Right ventricle myocardium inferior (tissue), 1 donor: ENCODE measurements around the gene SPRR2G. TPM values are rescaled to one million over a fixed set of nuclear protein-coding genes. Genes with fewer than 3 reads are reported as not detected.
"Not testable (repeated sequence)": the region's sequence is repeated elsewhere in the genome, so short reads cannot be mapped to it uniquely, and the experiment has no call there.

ENCODE experiments used
- ATAC-seq: fragments of 200-7000 bp; cut with Tn5 transposase; one replicate; pipeline ENCODE4 v1.9.1; 2020; ENCODE audit warnings: mild to moderate bottlenecking, moderate library complexity
- DNase-seq: peaks from one replicate; pipeline ENCODE4 v3.0.0; 2021; ENCODE audit errors: missing footprints
- intact Hi-C: fragments of 100-400 bp; cut with DNase I; formaldehyde crosslinking; loops from one replicate; pipeline ENCODE4 v1.11.0; 2022
- total RNA-seq: library from RNA; stranded (reverse); fragmentation: NEBNext Ultra II Directional; extraction: Animal tissue kit (Norgen Biotek cat#: 25700); gene quantifications from one replicate; pipeline ENCODE4 v1.2.1, GENCODE V29; 2021
- donor health status: DM: no; HTN: yes; CAD: no; lungs with severe emphysema.

SPRR2G gene
- total RNA-seq, 1 donor from 2014 or later = not detected

DNA sequence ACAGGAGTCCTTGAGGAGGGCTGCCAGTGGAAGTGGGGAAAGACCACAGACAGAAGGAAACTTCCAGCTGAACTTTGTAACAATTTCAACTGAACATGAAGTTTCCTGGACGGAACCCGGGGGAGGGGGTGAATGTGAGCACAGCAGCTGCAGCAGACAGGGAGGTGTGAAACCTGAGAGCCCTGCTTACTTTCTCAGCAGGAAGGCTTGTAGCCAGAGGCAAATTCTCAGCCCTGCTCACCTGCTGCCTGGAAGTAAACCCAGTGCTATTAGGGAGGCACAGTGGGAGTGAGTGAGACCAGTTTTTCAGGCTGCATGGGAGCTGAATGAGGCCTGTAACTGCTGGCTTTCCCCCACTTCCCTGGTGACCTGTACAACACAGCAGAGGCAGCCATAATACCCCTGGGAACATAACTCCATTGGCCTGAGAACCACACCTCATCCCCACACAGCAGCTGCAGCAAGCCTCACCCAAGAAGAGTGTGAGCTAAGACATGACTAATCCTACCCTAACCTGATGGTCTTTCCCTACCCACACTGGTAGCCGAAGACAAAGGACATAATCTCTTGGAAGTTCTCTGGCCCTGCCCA is 27.8 kb downstream of the SPRR2G start:
- intact Hi-C loops = no loop called here
- ATAC-seq (no peak), DNase-seq (no peak)

DNA sequence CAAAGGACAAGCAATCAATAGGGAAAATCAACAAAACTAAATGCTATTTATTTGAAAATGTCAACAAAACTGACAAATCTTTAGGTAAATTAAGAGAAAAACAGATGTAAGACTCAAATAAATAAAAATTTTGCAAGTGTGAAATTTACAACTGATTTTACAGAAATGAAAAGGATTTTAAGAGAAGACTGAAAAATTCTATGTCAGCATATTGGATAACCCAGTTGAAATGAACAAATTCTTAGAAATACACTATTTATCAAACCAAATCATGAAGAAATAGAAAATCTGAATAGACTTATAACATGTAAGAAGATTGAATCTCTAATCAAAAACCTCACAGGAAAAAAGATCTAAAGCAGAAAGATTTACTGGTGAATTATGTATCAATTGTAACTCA is 29.7 kb downstream of the SPRR2G start:
- DNase-seq (no peak), ATAC-seq (no peak)
- intact Hi-C loops = no loop called here

DNA sequence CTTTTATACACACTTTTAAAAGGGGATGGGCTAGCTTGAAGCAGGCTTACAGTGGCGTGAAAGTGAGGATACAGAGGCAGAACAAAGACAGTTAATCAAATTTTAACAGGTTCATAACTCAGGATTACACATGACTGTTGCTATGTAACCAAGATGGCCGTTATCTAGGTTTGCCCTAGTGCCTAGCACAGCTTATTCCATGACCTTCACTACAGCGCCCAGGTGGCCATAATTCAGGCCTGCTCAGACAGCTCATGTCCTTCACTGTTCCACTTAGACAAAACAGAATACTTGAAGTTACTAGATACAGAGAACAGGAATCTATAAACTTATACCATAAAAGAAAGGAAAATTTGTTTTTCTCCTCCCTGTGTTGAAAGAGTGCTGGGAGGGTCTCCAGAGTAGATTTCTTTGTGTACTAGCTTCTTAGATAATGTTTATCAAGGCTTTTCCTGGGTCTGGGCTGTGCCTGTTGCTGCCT is 31.2 kb downstream of the SPRR2G start:
- DNase-seq = no peak
- intact Hi-C loops = no loop called here
- no peak for ATAC-seq

DNA sequence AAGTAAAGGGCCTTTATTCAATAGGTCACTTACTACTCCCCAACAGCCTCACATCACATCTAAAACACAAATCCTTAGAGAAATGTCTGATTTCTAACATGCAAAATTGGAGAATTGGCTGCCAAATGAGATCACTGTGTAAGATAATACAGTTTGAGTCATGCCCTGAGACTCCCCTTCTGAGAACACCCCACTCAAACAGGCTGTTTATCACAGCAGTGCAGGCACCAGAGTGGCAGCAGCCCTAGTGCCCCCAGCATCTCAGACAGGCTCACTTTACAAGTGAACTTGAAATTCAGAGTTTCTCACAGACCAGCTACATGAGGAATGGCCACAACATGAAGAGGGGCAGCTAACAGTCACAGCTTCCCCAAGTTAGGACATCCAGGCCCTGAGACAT is 35.4 kb downstream of the SPRR2G start:
- DNase-seq, ATAC-seq, intact Hi-C loops: not testable (repeated sequence)

DNA sequence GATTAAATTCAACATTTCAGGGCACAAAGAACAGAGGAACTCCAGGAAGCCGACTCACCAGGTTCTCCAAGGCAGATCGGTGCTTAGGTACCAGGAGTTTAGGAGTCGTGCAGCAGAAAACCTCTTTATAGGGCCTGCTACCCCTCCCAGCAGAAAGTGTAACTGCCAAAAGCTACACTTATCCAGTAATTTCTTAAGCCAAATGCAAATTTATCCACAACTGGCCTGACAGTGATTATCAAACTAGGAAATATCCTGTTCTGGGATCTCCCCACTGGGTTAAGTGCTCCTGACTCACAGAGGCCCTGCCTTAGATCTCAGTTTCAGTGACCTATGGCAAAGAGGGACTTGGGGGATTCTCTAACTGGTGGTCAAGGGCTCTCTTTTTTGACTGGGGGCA is 37.3 kb downstream of the SPRR2G start, which contains the start of gene SPRR2F:
TSS of gene SPRR2F (minus strand) at position 101 of the 400 bp plus-strand sequence. CDS start 783 bp downstream, outside the sequence.
- no peak for DNase-seq
- no peak for ATAC-seq
- intact Hi-C loops = no loop called here

DNA sequence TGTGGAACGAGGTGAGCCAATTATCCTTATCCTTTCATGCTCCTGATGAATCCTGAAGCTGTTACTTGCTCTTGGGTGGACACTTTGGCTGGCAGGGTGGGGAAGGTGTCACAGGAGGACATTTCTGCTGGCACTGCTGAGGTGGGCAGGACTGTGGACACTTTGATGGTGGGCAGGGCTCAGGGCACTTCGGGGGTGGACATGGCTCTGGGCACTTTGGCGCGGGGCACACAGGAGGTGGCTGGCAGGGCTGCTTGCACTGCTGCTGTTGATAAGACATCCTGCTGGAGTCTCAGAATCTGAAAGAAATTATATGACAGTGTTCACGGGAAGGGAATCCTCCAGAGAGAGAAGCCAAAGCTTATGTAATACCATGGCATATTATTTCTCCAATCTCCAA is 38.2 kb downstream of the SPRR2G start:
- ATAC-seq, intact Hi-C loops, DNase-seq: not testable (repeated sequence)

DNA sequence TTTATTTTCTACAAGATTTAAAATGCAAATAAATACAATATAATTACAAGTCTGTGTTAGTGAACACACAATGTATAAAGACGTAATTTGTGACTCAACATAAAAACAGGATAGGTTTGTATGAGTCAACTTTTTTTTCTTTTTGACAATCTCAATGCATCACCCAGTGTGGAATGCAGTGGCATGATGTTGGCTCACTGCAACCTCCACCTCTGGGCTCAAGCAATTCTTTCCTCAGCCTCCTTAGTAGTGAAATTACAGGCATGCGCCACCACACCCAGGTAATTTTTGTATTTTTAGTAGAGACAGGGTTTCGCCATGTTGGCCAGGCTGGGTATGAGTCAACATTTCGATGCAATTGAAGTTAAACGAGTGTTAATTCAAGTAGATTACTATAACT is 50.4 kb downstream of the SPRR2G start:
- ATAC-seq (no peak), DNase-seq (no peak)
- intact Hi-C loops = no loop called here

Other genes with a start within 250 kb of the SPRR2G start
- gene IVL, start 242.3 kb downstream of the SPRR2G start, total RNA-seq = not detected
- gene SPRR5, start 203.7 kb downstream of the SPRR2G start, total RNA-seq = not detected
- gene SPRR4, start 180.2 kb downstream of the SPRR2G start, total RNA-seq = not detected
- not detected for gene SPRR1A, start 166.8 kb downstream of the SPRR2G start, total RNA-seq
- not detected for gene SPRR3, start 149.1 kb downstream of the SPRR2G start, total RNA-seq
- not detected for gene SPRR1B, start 119.7 kb downstream of the SPRR2G start, total RNA-seq
- gene SPRR2D, start 109.8 kb downstream of the SPRR2G start, total RNA-seq = not detected
- not detected for gene SPRR2A, start 93.4 kb downstream of the SPRR2G start, total RNA-seq
- gene SPRR2B, start 79.3 kb downstream of the SPRR2G start, total RNA-seq = not detected
- gene SPRR2E, start 56.4 kb downstream of the SPRR2G start, total RNA-seq = not detected
- gene SPRR2F, start 37.4 kb downstream of the SPRR2G start, total RNA-seq = not detected
- gene LELP1, start 52.5 kb upstream of the SPRR2G start, total RNA-seq = not detected
- gene PRR9, start 66.7 kb upstream of the SPRR2G start, total RNA-seq = not detected
- not detected for gene LORICRIN, start 108.8 kb upstream of the SPRR2G start, total RNA-seq
- not detected for gene PGLYRP3, start 162.1 kb upstream of the SPRR2G start, total RNA-seq
- not detected for gene PGLYRP4, start 198.0 kb upstream of the SPRR2G start, total RNA-seq
- gene S100A9, start 207.0 kb upstream of the SPRR2G start, total RNA-seq = 190 TPM
- 4.0 TPM for gene S100A12, start 224.7 kb upstream of the SPRR2G start, total RNA-seq
- gene S100A8, start 240.2 kb upstream of the SPRR2G start, total RNA-seq = 79.9 TPM